ENCODE measurements around the gene ELAVL1. TPM values are rescaled to one million over a fixed set of nuclear protein-coding genes. Genes with fewer than 3 reads are reported as not detected.

ELAVL1 gene
- total and polyA plus RNA-seq, 2 of the 13 experiments (the other 11 are each of a cell fraction or from before 2014, with no cell fraction given), result 27.9 to 38.4 TPM

GRCh38 chr19:8001995-8002849 is 3.2 kb downstream of the ELAVL1 start:
- H2AFZ ChIP-seq (ENCODE audit: low read length), result no peak overlapping the region
- DNase-seq (ENCODE audit: low spot score) (peak; percentile 75), FAIRE-seq (peak; percentile 51), ATAC-seq (peak; percentile 79)
- peak overlapping the region; percentile 57 for H3K9ac ChIP-seq (ENCODE audit: insufficient read depth, low read depth, low read length)
- H3K9me3 ChIP-seq (ENCODE audit: low read length), result no peaks in the 10 kb centered on the region
- H3K4me1 ChIP-seq (ENCODE audit: insufficient read depth, low read length), result peaks cover 51% of the 10 kb centered on the region
- WGBS (ENCODE audit: low lambda C conversion rate), result 11% methylated on average over 24 of the region's 27 CpGs
- no TSS peak for BruUV-seq (replicated peaks)
- no peaks in the 10 kb centered on the region for H3K27me3 ChIP-seq (ENCODE audit: control insufficient read depth in 1 of 2, insufficient read depth in 2 of 2, low read length in 2 of 2)
- POLR2A ChIA-PET, result interaction anchor here (0.7 to 2.4 kb wide), 5 partner anchors 27 to 177 kb away, joined by 3 to 19 read pairs (median 4); partner anchors contain the start of genes SNAPC2 and TIMM44
- H3K79me2 ChIP-seq (ENCODE audit: insufficient read depth, low read length), result peaks cover 78% of the 10 kb centered on the region
- intact Hi-C loops (cut with micrococcal nuclease; ENCODE audit: unreplicated experiment) (loop anchor here (2.0 kb wide), 1 partner anchor 57 kb away; no protein-coding TSS in a partner anchor), in situ Hi-C loops (cut with HindIII; ENCODE audit: extremely low pct_ligation_motif_present, low pct_unique_long_range_greater_than_20kb) (loop anchor here (25.0 kb wide), 1 partner anchor 260 kb away; no protein-coding TSS in a partner anchor)
- CTCF ChIA-PET (ENCODE audit: low intra/inter-chr PET ratio, low total read pairs), result interaction anchor here (1.4 to 1.8 kb wide), 2 partner anchors 31 to 58 kb away, joined by 7 to 8 read pairs; partner anchors contain the start of gene TIMM44
- H3K4me3 ChIP-seq (replicated peaks in 1 of 3; ENCODE audit: insufficient read depth in 1 of 3, low read depth in 2 of 3, low read length in 3 of 3), result peak overlapping the region; percentile 26 to 66 (median 49); a peak in 5 of 6 replicates
- peak overlapping the region; percentile 49 for H3K27ac ChIP-seq (ENCODE audit: extremely low read length, insufficient read depth, low read length)
- H3K36me3 ChIP-seq (replicated peaks in 1 of 2; ENCODE audit: control insufficient read depth in 1 of 2, insufficient read depth in 2 of 2, low read length in 2 of 2), result peaks cover 6 to 14% of the 10 kb centered on the region in 2 experiments; a peak in 4 of 5 replicates
- peaks cover 62% of the 10 kb centered on the region for H4K20me1 ChIP-seq (ENCODE audit: insufficient read depth, low read length)
- H3K4me2 ChIP-seq (ENCODE audit: low read depth, low read length), result peak overlapping the region; percentile 89
- TF ChIP-seq, protein P1, sequence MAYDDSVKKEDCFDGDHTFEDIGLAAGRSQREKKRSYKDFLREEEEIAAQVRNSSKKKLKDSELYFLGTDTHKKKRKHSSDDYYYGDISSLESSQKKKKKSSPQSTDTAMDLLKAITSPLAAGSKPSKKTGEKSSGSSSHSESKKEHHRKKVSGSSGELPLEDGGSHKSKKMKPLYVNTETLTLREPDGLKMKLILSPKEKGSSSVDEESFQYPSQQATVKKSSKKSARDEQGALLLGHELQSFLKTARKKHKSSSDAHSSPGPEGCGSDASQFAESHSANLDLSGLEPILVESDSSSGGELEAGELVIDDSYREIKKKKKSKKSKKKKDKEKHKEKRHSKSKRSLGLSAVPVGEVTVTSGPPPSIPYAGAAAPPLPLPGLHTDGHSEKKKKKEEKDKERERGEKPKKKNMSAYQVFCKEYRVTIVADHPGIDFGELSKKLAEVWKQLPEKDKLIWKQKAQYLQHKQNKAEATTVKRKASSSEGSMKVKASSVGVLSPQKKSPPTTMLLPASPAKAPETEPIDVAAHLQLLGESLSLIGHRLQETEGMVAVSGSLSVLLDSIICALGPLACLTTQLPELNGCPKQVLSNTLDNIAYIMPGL (CRISPR knock-in tag; IDR thresholded peaks at IDR 0.05; ENCODE audit: borderline replicate concordance in 1 of 2, low read depth in 1 of 2), result peak; percentile 49 to 90; a peak in 3 of 4 replicates
- TF ChIP-seq U2AF1 (optimal IDR thresholded peaks at IDR 0.05; ENCODE audit: low read depth, low read length) (peak; percentile 29), PAF1 (CRISPR knock-in tag; IDR thresholded peaks at IDR 0.05) (no peak), DR1 (CRISPR knock-in tag; IDR thresholded peaks at IDR 0.05) (no peak), ZNF609 (CRISPR knock-in tag; IDR thresholded peaks at IDR 0.05; ENCODE audit: borderline replicate concordance) (no peak), HDAC1 (CRISPR knock-in tag; IDR thresholded peaks at IDR 0.05) (peak; percentile 43; the same call in 1 of the 2 replicates), PTBP1 (IDR thresholded peaks at IDR 0.05; ENCODE audit: low read depth, low read length, poor library complexity, severe bottlenecking) (peak; percentile 63), PHF20 (CRISPR knock-in tag; IDR thresholded peaks at IDR 0.05) (no peak), GATAD2A (CRISPR knock-in tag; IDR thresholded peaks at IDR 0.05) (peak; percentile 47; the same call in 1 of the 2 replicates), ISL2 (CRISPR knock-in tag; IDR thresholded peaks at IDR 0.05) (no peak)
- TF ChIP-seq, protein P2, sequence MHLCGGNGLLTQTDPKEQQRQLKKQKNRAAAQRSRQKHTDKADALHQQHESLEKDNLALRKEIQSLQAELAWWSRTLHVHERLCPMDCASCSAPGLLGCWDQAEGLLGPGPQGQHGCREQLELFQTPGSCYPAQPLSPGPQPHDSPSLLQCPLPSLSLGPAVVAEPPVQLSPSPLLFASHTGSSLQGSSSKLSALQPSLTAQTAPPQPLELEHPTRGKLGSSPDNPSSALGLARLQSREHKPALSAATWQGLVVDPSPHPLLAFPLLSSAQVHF (CRISPR knock-in tag; IDR thresholded peaks at IDR 0.05), result no peak
- TF ChIP-seq, protein P3, sequence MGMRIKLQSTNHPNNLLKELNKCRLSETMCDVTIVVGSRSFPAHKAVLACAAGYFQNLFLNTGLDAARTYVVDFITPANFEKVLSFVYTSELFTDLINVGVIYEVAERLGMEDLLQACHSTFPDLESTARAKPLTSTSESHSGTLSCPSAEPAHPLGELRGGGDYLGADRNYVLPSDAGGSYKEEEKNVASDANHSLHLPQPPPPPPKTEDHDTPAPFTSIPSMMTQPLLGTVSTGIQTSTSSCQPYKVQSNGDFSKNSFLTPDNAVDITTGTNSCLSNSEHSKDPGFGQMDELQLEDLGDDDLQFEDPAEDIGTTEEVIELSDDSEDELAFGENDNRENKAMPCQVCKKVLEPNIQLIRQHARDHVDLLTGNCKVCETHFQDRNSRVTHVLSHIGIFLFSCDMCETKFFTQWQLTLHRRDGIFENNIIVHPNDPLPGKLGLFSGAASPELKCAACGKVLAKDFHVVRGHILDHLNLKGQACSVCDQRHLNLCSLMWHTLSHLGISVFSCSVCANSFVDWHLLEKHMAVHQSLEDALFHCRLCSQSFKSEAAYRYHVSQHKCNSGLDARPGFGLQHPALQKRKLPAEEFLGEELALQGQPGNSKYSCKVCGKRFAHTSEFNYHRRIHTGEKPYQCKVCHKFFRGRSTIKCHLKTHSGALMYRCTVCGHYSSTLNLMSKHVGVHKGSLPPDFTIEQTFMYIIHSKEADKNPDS (CRISPR knock-in tag; IDR thresholded peaks at IDR 0.05), result 0 out of 2 replicates have a peak, but pooled peaks have one; percentile 61
